ENCODE measurements around the gene AMN. TPM values are rescaled to one million over a fixed set of nuclear protein-coding genes. Genes with fewer than 3 reads are reported as not detected.
"Not testable (repeated sequence)": the region's sequence is repeated elsewhere in the genome, so short reads cannot be mapped to it uniquely, and the experiment has no call there.

Gene AMN
- polyA plus RNA-seq, 1 donor from 2014 or later = 0.15 TPM

DNA sequence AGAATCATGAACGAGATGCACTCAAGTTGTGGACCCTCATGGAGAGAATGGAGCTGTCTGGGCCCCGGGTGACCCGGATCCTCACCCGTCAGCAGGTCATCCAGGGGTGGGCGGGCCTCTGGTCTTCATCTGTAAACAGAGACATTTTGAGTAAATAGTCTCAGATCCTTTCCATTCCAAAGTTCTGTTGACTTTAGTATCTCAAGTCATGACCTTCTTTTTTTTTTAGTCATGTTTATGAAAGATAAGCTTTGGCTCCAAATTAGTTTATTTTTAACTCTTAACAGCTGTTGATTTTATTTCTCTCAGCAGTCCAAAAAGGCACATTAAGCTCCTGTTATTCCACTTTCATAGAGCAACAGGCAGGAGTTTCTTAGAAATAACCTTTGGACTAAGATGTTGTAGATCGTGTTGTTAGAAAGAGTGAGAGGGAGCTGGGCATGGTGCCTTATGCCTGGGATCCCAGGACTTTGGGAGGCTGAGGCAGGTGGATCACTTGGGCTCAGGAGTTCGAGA is 48.9 kb upstream of the AMN start:
- Histone ChIP-seq H3K27me3 (ENCODE audit: insufficient read depth, low read depth, low read length) (no peaks in the 10 kb centered on the region), H4K20me1 (ENCODE audit: insufficient read depth) (no peaks in the 10 kb centered on the region), H3K36me3 (ENCODE audit: insufficient read depth, low read length) (no peaks in the 10 kb centered on the region), H3K4me3 (ENCODE audit: low read length) (no peak overlapping the region), H3K79me2 (replicated peaks; ENCODE audit: insufficient read depth, low read length) (no peaks in the 10 kb centered on the region), H3K9ac (ENCODE audit: low read length) (no peak overlapping the region), H3K4me2 (ENCODE audit: low read length) (no peak overlapping the region), H3K9me3 (ENCODE audit: low read length) (no peaks in the 10 kb centered on the region), H3F3A (ENCODE audit: insufficient read depth, low read length, poor library complexity, severe bottlenecking) (no peaks in the 10 kb centered on the region), H3K27ac (ENCODE audit: low read length) (no peak overlapping the region), H3K9me2 (ENCODE audit: insufficient read depth, low read length) (no peaks in the 10 kb centered on the region), H2AFZ (ENCODE audit: low read depth, low read length) (no peak overlapping the region)
- TF ChIP-seq MXI1 (conservative IDR thresholded peaks at IDR 0.05; ENCODE audit: poor library complexity, severe bottlenecking) (no peak), EZH2 (IDR thresholded peaks at IDR 0.05; ENCODE audit: borderline replicate concordance, insufficient read depth, low read length, poor library complexity, severe bottlenecking) (no peak), SMC3 (conservative IDR thresholded peaks at IDR 0.05; ENCODE audit: poor library complexity) (no peak)
- TF ChIP-seq, protein P1, sequence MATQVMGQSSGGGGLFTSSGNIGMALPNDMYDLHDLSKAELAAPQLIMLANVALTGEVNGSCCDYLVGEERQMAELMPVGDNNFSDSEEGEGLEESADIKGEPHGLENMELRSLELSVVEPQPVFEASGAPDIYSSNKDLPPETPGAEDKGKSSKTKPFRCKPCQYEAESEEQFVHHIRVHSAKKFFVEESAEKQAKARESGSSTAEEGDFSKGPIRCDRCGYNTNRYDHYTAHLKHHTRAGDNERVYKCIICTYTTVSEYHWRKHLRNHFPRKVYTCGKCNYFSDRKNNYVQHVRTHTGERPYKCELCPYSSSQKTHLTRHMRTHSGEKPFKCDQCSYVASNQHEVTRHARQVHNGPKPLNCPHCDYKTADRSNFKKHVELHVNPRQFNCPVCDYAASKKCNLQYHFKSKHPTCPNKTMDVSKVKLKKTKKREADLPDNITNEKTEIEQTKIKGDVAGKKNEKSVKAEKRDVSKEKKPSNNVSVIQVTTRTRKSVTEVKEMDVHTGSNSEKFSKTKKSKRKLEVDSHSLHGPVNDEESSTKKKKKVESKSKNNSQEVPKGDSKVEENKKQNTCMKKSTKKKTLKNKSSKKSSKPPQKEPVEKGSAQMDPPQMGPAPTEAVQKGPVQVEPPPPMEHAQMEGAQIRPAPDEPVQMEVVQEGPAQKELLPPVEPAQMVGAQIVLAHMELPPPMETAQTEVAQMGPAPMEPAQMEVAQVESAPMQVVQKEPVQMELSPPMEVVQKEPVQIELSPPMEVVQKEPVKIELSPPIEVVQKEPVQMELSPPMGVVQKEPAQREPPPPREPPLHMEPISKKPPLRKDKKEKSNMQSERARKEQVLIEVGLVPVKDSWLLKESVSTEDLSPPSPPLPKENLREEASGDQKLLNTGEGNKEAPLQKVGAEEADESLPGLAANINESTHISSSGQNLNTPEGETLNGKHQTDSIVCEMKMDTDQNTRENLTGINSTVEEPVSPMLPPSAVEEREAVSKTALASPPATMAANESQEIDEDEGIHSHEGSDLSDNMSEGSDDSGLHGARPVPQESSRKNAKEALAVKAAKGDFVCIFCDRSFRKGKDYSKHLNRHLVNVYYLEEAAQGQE (IDR thresholded peaks at IDR 0.05; ENCODE audit: borderline replicate concordance) = no peak

DNA sequence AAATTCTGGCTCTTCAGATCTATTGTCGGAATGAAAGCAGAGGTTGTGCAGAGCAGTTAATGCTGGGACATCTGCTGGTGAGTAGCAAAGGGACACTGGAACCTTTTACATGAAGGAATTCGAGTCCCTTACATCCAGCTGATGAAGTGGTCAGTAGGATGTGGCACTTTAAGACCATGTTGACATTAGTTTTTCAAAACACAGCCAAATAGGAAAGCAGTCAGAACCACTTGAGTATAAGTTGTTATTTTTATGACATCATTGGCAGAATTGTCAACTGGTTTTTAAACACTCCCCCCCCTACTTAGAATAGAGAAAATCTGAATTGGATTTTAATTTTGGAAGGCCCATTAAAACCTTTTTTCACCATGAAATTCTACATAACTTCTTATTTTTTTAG is 46.8 kb upstream of the AMN start:
- no peak overlapping the region for H3K4me3 ChIP-seq (ENCODE audit: low read length)
- no peaks in the 10 kb centered on the region for H4K20me1 ChIP-seq (ENCODE audit: insufficient read depth)
- no peak overlapping the region for H2AFZ ChIP-seq (ENCODE audit: low read depth, low read length)
- no peaks in the 10 kb centered on the region for H3K27me3 ChIP-seq (ENCODE audit: insufficient read depth, low read depth, low read length)
- H3K4me2 ChIP-seq (ENCODE audit: low read length) = no peak overlapping the region
- H3K79me2 ChIP-seq (replicated peaks; ENCODE audit: insufficient read depth, low read length) = no peaks in the 10 kb centered on the region
- no peaks in the 10 kb centered on the region for H3F3A ChIP-seq (ENCODE audit: insufficient read depth, low read length, poor library complexity, severe bottlenecking)
- H3K36me3 ChIP-seq (ENCODE audit: insufficient read depth, low read length) = no peaks in the 10 kb centered on the region
- no peak overlapping the region for H3K27ac ChIP-seq (ENCODE audit: low read length)
- no peak overlapping the region for H3K9ac ChIP-seq (ENCODE audit: low read length)
- TF ChIP-seq, protein P2, sequence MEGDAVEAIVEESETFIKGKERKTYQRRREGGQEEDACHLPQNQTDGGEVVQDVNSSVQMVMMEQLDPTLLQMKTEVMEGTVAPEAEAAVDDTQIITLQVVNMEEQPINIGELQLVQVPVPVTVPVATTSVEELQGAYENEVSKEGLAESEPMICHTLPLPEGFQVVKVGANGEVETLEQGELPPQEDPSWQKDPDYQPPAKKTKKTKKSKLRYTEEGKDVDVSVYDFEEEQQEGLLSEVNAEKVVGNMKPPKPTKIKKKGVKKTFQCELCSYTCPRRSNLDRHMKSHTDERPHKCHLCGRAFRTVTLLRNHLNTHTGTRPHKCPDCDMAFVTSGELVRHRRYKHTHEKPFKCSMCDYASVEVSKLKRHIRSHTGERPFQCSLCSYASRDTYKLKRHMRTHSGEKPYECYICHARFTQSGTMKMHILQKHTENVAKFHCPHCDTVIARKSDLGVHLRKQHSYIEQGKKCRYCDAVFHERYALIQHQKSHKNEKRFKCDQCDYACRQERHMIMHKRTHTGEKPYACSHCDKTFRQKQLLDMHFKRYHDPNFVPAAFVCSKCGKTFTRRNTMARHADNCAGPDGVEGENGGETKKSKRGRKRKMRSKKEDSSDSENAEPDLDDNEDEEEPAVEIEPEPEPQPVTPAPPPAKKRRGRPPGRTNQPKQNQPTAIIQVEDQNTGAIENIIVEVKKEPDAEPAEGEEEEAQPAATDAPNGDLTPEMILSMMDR (IDR thresholded peaks at IDR 0.05; ENCODE audit: poor library complexity, severe bottlenecking) = no peak
- TF ChIP-seq POLR2AphosphoS5 (IDR thresholded peaks at IDR 0.05) = no peak
- no peak for TF ChIP-seq SMC3 (conservative IDR thresholded peaks at IDR 0.05; ENCODE audit: poor library complexity)
- H3K9me2 ChIP-seq (ENCODE audit: insufficient read depth, low read length) = no peaks in the 10 kb centered on the region
- no peaks in the 10 kb centered on the region for H3K9me3 ChIP-seq (ENCODE audit: low read length)

DNA sequence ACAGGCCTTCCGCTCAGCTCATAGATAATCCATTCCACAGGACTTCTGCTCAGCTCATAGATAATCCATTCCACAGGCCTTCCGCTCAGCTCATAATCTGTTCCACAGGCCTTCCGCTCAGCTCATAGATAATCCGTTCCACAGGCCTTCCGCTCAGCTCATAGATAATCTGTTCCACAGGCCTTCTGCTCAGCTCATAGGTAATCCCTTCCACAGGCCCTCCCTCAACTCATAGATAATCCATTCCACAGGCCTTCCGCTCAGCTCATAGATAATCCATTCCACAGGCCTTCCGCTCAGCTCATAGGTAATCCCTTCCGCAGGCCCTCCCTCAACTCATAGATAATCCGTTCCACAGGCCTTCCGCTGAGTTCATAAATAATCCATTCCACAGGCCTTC is 45.0 kb upstream of the AMN start:
- H3K4me3 ChIP-seq (ENCODE audit: low read length); H2AFZ ChIP-seq (ENCODE audit: low read depth, low read length); H3K4me2 ChIP-seq (ENCODE audit: low read length); H3K9ac ChIP-seq (ENCODE audit: low read length); H4K20me1 ChIP-seq (ENCODE audit: insufficient read depth); H3F3A ChIP-seq (ENCODE audit: insufficient read depth, low read length, poor library complexity, severe bottlenecking); H3K36me3 ChIP-seq (ENCODE audit: insufficient read depth, low read length); H3K27ac ChIP-seq (ENCODE audit: low read length); H3K79me2 ChIP-seq (replicated peaks; ENCODE audit: insufficient read depth, low read length); H3K9me3 ChIP-seq (ENCODE audit: low read length); H3K9me2 ChIP-seq (ENCODE audit: insufficient read depth, low read length); H3K27me3 ChIP-seq (ENCODE audit: insufficient read depth, low read depth, low read length): not testable (repeated sequence)
